Activated CD4-positive, alpha-beta T cell treated with anti-CD3 and anti-CD28 coated beads, Interleukin-2, Interleukin-4, amounts not matched to agents 100 ng/mL and 50 ng/mL, durations not matched to agents 16 hours and 8 hours (primary cell): ENCODE measurements around the gene TSPAN18.

Experiments used
- DNase-seq: peaks from one replicate; pipeline ENCODE4 v3.0.0-alpha.2; 2020; ENCODE audit warnings: low spot score

Gene TSPAN18

DNA sequence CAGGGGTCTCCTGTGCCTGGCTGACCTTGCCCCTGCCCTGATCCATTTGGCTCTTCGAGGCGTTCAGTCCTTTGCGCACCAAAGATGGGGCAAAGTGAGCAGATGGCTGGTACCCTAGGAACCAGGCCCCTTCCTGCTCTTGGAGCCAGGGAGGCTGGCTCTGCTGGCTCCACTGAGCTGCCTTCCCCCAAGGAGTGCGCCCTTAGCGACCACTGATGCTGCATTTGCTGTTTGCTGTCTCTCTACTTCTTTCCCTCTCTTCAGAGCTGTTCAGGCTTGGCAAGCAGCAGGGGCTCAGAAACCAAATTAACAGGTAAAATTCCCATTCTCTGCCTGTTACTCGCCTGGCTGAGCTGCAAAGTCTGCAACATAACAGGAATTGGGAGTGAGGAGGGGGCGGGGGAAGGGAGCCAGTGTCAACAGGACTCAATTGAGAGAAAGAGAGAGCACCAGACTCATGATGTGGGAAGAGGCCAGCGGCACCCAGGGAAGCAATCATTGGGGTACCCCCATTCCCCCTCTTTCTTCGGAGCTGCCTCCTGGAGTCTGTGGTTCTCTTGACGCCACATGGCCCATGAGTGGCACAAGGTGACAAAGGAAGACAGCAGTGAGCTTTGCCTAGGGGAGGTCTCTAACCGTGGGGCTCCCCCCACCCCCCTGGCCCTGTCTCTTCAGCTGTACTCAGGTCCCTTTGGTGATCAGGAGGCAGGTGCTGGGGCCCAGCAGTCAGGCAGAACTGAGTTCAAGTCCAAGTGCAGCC is 121.6 kb downstream of the TSPAN18 start:
- DNase-seq = no peak

GRCh38 chr11:44848963-44849350 is 122.2 kb downstream of the TSPAN18 start:
- DNase-seq = no peak

GRCh38 chr11:44849424-44849823 is 122.7 kb downstream of the TSPAN18 start:
- no peak for DNase-seq

DNA sequence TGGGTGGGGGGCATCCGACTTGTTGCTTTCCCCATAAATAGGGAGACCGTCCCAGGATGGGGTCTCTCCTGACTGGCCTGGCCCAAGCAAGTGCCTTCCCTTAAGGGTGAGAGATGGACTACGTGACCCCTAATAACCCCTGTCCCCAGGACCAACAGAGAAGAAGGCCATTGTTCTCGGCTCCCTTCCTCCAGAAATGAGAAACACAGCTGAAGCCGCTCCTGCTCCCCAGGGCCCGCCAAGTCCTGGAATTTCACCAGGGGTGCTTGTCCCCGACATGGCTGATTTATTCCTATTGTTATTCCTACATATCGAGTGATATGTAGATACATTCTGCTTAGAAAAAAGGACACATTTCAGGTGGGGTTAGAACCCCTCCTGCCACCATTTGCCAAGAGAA is 123.2 kb downstream of the TSPAN18 start:
- DNase-seq = no peak

GRCh38 chr11:44851496-44851895 is 124.7 kb downstream of the TSPAN18 start:
- DNase-seq = no peak

DNA sequence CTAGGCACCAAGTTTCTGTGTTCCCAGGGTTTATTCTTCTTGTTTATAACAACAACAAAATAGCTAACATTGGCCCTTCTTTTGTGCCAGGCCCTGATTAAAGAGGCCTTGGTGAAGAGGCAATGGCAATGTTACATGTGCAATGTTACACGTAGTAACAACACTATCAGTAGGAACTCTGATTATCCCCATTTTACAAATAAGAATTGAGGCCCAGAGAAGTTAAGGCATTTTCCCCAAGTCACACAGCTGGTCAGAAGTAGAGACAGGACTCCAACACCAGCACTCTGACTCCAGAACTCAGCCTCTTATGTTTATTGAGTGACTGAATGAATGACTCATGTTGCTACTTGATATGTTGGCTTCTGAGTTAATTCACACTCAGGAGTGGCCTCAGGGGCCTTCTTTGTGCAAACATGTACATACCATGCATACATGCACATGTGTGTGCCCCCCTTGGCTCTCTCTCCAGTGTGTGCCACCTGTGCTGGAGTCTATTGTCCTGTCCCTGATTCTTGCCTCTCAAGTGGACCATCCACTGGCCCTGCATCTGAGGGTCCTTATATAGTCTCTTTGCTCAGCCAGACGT is 125.5 kb downstream of the TSPAN18 start:
- DNase-seq = no peak

GRCh38 chr11:44852952-44853351 is 126.2 kb downstream of the TSPAN18 start:
- no peak for DNase-seq

DNA sequence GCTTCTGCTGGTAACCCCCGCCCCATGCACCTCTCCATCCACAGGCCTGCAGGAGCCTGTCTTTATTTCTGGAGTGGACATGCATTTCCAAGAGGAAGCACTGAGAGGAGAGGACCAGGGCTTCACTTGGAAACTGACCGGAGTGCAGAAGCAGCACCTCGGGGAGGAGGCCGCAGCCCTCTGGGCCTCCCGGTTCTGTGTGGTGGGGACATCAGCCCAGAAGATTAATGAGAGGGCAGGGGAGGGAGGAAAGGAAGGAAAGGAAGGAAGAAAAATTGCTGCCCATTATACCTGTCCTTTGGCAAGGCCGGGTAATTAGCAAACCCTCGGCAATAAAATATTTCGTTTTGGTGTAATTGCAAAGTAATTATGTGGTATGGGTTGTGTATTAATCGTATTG is 126.9 kb downstream of the TSPAN18 start:
- no peak for DNase-seq

GRCh38 chr11:44854086-44854485 is 127.3 kb downstream of the TSPAN18 start:
- DNase-seq = no peak

DNA sequence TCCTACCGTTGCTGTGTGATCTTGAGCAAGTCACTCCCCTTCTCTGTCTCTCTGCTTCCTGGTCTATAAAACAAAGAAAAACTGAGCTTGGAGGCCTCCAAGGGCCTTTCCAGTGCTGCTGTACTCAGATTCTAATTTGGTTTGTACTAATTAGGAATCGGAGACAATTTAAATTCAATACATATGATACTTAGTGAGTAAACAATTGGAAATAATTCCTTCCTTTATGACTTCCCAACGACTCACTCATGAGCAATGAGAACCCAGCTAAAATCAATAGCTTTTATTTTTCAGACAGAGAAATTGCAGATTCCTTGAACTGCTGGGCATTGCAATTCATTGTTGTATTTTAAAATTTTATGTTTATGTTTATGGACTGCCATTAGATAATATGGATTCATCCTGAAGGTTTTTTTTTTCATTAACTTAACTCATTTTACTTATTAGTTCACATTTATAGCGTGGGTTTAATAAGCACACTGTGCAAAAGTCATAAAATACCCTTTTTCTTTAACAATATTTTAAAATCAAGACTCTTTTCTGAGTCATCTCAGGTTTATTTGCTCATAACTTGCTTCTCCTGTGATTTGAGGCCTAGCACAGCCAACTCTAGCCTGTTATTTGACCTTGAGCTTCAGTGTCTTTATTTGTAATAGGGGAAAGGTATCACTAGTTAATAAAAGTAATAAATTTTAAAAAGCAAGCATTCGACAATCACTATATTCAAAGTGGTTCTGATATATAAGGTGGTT is 128.2 kb downstream of the TSPAN18 start:
- peak; percentile 51 for DNase-seq

DNA sequence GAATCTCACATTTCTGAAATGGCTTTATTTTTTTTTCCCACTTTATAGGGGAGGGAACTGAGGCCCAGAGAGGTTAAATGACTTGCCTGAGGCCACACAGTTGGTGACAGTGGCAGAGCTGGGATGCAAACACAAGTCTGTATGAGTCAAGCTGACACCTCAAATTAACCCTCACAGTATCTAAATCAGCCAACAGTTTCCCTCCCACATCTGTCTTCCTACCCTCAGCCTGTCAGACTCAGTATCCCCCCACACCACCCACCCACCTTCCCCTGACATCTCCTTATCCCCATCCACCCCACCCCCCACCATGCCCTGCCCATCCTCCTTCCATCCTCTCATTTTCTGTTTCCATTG is 128.7 kb downstream of the TSPAN18 start:
- peak; percentile 82 for DNase-seq

- no peak for DNase-seq
Measured at GRCh38 chr11:44857490-44858090, 130.8 kb downstream of the TSPAN18 start.

DNA sequence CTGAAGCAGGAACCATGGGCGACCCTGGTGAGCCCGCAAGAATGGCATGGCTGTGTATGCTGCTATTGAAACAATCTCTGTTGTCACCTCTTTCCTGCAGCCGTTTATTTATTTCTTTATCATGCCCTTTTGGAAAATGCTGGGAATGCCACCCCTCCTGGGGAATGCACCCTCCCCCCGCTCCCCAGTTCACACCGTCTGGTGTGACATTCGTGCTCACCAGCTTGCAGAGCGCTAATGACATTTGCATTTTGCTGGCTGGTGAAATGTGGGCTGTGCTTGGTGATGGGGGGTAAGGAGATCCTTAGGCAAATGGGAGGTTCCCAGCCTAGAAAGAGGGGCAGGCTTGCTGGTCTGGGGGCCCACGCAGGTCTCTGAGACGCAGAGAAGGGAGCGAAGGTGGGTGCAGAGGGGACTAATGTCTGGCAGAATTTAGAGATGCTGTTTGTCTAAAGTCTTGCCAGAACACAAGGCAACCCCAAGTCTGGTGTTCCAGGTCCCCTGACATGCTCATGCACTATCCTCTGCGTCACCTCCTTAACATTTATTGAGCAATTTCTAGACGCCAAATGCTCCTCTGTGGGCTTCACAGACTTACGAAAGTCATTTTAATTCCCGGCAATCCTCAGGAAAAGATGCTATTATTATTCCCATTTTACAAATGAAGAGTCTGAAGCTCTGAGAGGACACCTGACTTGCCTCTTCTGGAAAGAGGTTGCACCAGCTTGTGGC is 132.2 kb downstream of the TSPAN18 start:
- no peak for DNase-seq

GRCh38 chr11:44859528-44859925 is 132.8 kb downstream of the TSPAN18 start:
- DNase-seq = no peak

GRCh38 chr11:44860346-44860745 is 133.6 kb downstream of the TSPAN18 start:
- no peak for DNase-seq

- DNase-seq = peak; percentile 96
Measured at GRCh38 chr11:44861849-44862557, 135.2 kb downstream of the TSPAN18 start.

DNA sequence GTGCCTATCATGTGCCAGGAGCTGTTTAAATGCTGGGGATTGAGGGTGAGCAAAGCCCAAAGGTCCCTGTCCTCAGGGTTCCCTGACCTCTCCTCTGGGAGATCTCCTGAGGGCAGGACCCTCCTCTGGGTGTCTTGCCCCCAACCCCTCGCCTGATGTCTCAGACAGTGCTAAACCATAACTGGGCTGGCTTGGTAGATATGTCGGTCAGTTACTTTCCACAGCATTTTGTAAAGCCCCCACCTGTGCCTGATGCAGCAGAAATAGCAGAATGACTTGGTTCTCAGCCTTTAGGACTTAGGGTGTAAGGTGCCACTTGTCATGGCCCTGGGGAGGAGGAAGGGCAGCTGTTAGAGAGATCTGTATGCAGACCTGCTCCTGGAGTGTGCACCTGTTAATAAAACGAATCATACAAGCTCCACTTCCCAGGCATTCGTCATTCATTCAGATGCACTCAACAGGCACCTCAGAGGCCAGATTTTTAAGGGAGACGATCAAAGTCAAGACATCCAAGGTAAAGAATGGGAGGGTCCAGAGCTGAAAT is 135.9 kb downstream of the TSPAN18 start:
- no peak for DNase-seq

DNA sequence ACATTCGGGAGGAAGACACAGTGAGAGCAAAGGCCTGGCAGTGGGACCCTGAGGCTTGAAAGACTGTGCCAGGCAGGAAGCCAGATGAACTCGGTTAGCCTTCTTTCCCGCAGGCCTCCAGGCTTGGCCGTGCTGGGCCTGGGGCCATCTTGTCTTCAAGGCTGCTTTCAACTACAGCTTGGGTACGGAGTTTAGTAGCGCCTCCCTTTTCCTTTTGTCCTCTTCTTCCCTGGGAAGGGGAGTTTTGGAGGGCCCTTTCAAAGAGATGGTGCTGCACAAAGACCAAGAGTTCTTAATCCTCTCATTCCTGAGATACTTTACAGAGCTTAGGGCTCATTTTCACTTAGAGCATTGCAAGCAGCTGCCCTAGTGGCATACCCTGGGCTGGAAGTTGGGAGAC is 136.5 kb downstream of the TSPAN18 start:
- no peak for DNase-seq

- no peak for DNase-seq
Measured at GRCh38 chr11:44865866-44866272, 139.1 kb downstream of the TSPAN18 start.

DNA sequence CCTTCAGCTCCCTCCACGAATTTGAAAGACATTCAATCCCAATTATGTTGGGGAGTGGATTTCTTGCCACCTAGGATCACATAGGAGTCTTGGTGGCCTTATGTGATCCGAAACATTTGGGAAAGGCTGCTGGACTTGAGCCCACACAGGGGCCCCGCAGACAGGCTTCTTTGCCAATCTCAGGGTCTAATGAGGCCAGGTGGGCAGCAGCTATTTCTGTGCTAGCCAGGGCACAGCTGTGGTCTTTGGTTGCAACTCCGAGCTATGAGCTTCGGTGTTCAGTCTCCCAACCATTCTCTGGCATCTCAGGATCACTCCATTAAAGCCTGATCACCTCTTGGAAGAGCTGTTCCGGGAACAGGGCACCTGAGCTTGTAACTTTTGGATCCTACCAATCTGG is 139.5 kb downstream of the TSPAN18 start:
- no peak for DNase-seq

DNA sequence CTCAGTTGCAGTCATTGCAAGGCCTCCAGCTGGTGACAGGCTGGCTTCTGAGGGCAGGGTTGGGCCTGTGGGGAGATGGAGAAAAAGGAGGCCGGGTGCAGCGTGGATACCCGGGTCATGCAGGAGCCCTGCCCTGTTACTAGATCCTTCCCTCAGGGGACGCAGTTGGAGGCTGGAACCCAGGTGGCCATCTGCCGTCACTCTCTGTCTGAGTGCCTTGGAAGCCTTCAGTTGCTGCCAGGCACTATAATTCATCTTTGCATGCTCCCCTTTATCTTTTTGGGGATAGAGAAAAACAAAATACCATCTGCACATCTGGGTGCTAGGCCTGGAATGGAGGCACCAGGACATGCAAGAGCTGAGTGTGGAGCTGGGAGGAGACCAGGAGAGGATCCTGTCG is 141.3 kb downstream of the TSPAN18 start:
- DNase-seq = no peak
